AG04450 (cell line): ENCODE results near the gene OR4K17. TPM values are rescaled to one million over a fixed set of nuclear protein-coding genes. Genes with fewer than 3 reads are reported as not detected.

Source experiments
- CTCF ChIA-PET: fragments of 300-600, 350-600 bp; formaldehyde crosslinking; extraction: SDS; loops from one replicate; lab custom pipeline; 2022; ENCODE audit warnings: antibody characterized with exemption, inconsistent platforms; lab: Charles Lee
- POLR2A ChIA-PET: fragments of 350-600 bp; formaldehyde crosslinking; extraction: SDS; loops from one replicate; lab custom pipeline; 2021; ENCODE audit warnings: antibody characterized with exemption, inconsistent platforms; lab: Yijun Ruan, JAX
- DNase-seq: peaks from one replicate; pipeline ENCODE4 v3.0.0-alpha.2; 2011; ENCODE audit warnings: low read depth, low spot score
- H3K27ac ChIP-seq: one replicate; pipeline ENCODE4 v1.5.1; 2012; ENCODE audit warnings: low read depth, low read length, control low read depth
- H3K27me3 ChIP-seq: one replicate; pipeline ENCODE4 v1.6.0; 2012; ENCODE audit warnings: low read length; ENCODE audit not compliant: control insufficient read depth, insufficient read depth
- H3K4me3 ChIP-seq: 2 replicates; pipeline ENCODE4 v1.5.1; 2011; ENCODE audit warnings: mild to moderate bottlenecking, low read depth, low read length, control low read depth
- H3K9me3 ChIP-seq: 2 replicates; pipeline ENCODE4 v1.5.1; 2012; ENCODE audit warnings: low read length; ENCODE audit not compliant: control insufficient read depth, insufficient read depth
- CTCF ChIP-seq: IDR thresholded peaks from 2 replicates; pipeline ENCODE4 v1.5.1; 2011; ENCODE audit warnings: low read depth, low read length, control low read depth, inconsistent platforms
- polyA plus RNA-seq: library from polyadenylated mRNA; depleted of rRNA; stranded (reverse); fragments of >200 nt; gene quantifications from 2 replicates; pipeline ENCODE4 v1.2.3, GENCODE V29; 2011

The OR4K17 gene
- polyA plus RNA-seq, 1 experiment, result not detected

- CTCF ChIA-PET, result interaction anchor here (0.6 kb wide), 1 partner anchor 49 kb away, joined by 3 read pairs; no protein-coding TSS in a partner anchor
- POLR2A ChIA-PET, result no interaction called here
- Histone ChIP-seq H3K27me3 (no peaks in the 10 kb centered on the region), H3K27ac (no peak overlapping the region), H3K9me3 (peaks cover 11% of the 10 kb centered on the region; the same call in 1 of the 2 replicates), H3K4me3 (no peak overlapping the region)
- TF ChIP-seq CTCF, result no peak
- DNase-seq, result no peak
These were observed 6.2 kb downstream of the OR4K17 start for GRCh38 chr14:20116748-20117147.

GRCh38 chr14:20118795-20119194 is 8.3 kb downstream of the OR4K17 start:
- TF ChIP-seq CTCF, result no peak
- no peak for DNase-seq
- ChIA-PET POLR2A (no interaction called here), CTCF (no interaction called here)
- Histone ChIP-seq H3K27me3 (no peaks in the 10 kb centered on the region), H3K27ac (no peak overlapping the region), H3K4me3 (no peak overlapping the region), H3K9me3 (peaks cover 11% of the 10 kb centered on the region; the same call in 1 of the 2 replicates)

- H3K9me3 ChIP-seq, result peaks cover 6% of the 10 kb centered on the region; the same call in 1 of the 2 replicates
- H3K27me3 ChIP-seq, result no peaks in the 10 kb centered on the region
- no peak within 1 kb of the TSS for H3K27ac ChIP-seq
- ChIA-PET POLR2A (no interaction called here), CTCF (no interaction called here)
- H3K4me3 ChIP-seq, result no peak within 1 kb of the TSS
- no peak for DNase-seq
- TF ChIP-seq CTCF, result no peak
These were observed 28.0 kb downstream of the OR4K17 start, which contains the start of gene OR4N5 for GRCh38 chr14:20138520-20138919. Gene OR4N5 (plus strand): TSS chr14:20138820. CDS start chr14:20143736, 4,916 bp downstream.

GRCh38 chr14:20143911-20144310 is 33.4 kb downstream of the OR4K17 start:
- no peak overlapping the region for H3K4me3 ChIP-seq
- H3K27ac ChIP-seq, result no peak overlapping the region
- no peak for TF ChIP-seq CTCF
- POLR2A ChIA-PET, result no interaction called here
- CTCF ChIA-PET, result no interaction called here
- H3K27me3 ChIP-seq, result no peaks in the 10 kb centered on the region
- DNase-seq, result no peak
- peaks cover 6% of the 10 kb centered on the region; the same call in 1 of the 2 replicates for H3K9me3 ChIP-seq

GRCh38 chr14:20144820-20145219 is 34.3 kb downstream of the OR4K17 start:
- no peak overlapping the region for H3K4me3 ChIP-seq
- no peak for DNase-seq
- no peaks in the 10 kb centered on the region for H3K27me3 ChIP-seq
- H3K9me3 ChIP-seq, result peaks cover 9% of the 10 kb centered on the region; the same call in 1 of the 2 replicates
- no peak overlapping the region for H3K27ac ChIP-seq
- POLR2A ChIA-PET, result no interaction called here
- no peak for TF ChIP-seq CTCF
- CTCF ChIA-PET, result no interaction called here
